ENCODE results near the gene PDE11A.

The PDE11A gene

GRCh38 chr2:177923323-177923722 is 149.3 kb downstream of the PDE11A start:
- no peak for DNase-seq (ENCODE audit: low spot score)

- no peak for DNase-seq (ENCODE audit: low spot score)
Measured at GRCh38 chr2:177921726-177922125, 150.9 kb downstream of the PDE11A start.

- DNase-seq (ENCODE audit: low spot score): no peak
Measured at GRCh38 chr2:177917169-177917568, 155.4 kb downstream of the PDE11A start.

GRCh38 chr2:177916342-177916741 is 156.2 kb downstream of the PDE11A start:
- DNase-seq (ENCODE audit: low spot score): no peak

- DNase-seq (ENCODE audit: low spot score): no peak
Measured at GRCh38 chr2:177914247-177914646, 158.3 kb downstream of the PDE11A start.

GRCh38 chr2:177909962-177910361 is 162.6 kb downstream of the PDE11A start:
- no peak for DNase-seq (ENCODE audit: low spot score)

GRCh38 chr2:177908824-177909223 is 163.8 kb downstream of the PDE11A start:
- no peak for DNase-seq (ENCODE audit: low spot score)

GRCh38 chr2:177908182-177908581 is 164.4 kb downstream of the PDE11A start:
- DNase-seq (ENCODE audit: low spot score): no peak

GRCh38 chr2:177906041-177906718 is 166.4 kb downstream of the PDE11A start:
- peak; percentile 31 for DNase-seq (ENCODE audit: low spot score)

- no peak for DNase-seq (ENCODE audit: low spot score)
Measured at GRCh38 chr2:177905640-177906039, 166.9 kb downstream of the PDE11A start.

- DNase-seq (ENCODE audit: low spot score): no peak
Measured at GRCh38 chr2:177902395-177903163, 170.0 kb downstream of the PDE11A start.

- no peak for DNase-seq (ENCODE audit: low spot score)
Measured at GRCh38 chr2:177900082-177900481, 172.5 kb downstream of the PDE11A start.

- no peak for DNase-seq (ENCODE audit: low spot score)
Measured at GRCh38 chr2:177897278-177897677, 175.3 kb downstream of the PDE11A start.

GRCh38 chr2:177896587-177896986 is 176.0 kb downstream of the PDE11A start:
- no peak for DNase-seq (ENCODE audit: low spot score)

- DNase-seq (ENCODE audit: low spot score): no peak
Measured at GRCh38 chr2:177894546-177894945, 178.0 kb downstream of the PDE11A start.

GRCh38 chr2:177893880-177894279 is 178.7 kb downstream of the PDE11A start:
- DNase-seq (ENCODE audit: low spot score): no peak

GRCh38 chr2:177891533-177891932 is 181.0 kb downstream of the PDE11A start:
- DNase-seq (ENCODE audit: low spot score): no peak

GRCh38 chr2:177889818-177890460 is 182.6 kb downstream of the PDE11A start:
- DNase-seq (ENCODE audit: low spot score): no peak

GRCh38 chr2:177888581-177888980 is 184.0 kb downstream of the PDE11A start:
- DNase-seq (ENCODE audit: low spot score): no peak

GRCh38 chr2:177887722-177888121 is 184.9 kb downstream of the PDE11A start:
- no peak for DNase-seq (ENCODE audit: low spot score)

GRCh38 chr2:177886824-177887223 is 185.8 kb downstream of the PDE11A start:
- DNase-seq (ENCODE audit: low spot score): no peak

- DNase-seq (ENCODE audit: low spot score): no peak
Measured at GRCh38 chr2:177885828-177886466, 186.6 kb downstream of the PDE11A start.

GRCh38 chr2:177883177-177883576 is 189.4 kb downstream of the PDE11A start:
- no peak for DNase-seq (ENCODE audit: low spot score)

Measured in HuH-7.5 (cell line).